GM21390 (cell line): ENCODE data around the gene CD38.
A peak's percentile ranks its signal among the peaks of the same experiment; 100 is the strongest.

Experiments used
- ATAC-seq: cut with Tn5 transposase; IDR thresholded peaks from one replicate; pipeline ENCODE4 v1.9.1; 2021; ENCODE audit not compliant: unreplicated experiment

CD38 gene

DNA sequence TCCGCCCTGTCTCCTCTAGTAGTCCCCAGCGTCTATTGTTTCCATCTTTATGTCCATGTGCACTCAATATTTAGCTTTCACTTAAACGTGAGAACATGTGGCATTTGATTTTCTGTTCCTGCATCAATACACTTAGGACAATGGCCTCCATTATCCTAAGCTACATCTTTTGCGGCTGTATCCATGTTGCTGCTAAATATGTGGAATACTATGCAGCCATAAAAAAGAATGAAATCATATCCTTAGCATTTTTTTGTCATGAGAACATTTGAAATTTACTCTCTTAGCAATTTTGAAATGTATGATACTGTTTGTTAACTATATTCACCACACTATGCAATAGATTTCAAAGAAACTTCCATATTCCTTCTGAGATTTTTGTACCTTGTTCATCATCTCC, 19.8 kb upstream of the CD38 start:
- no peak for ATAC-seq

- ATAC-seq, result peak; percentile 60
These were observed 15.7 kb upstream of the CD38 start for GRCh38 chr4:15762460-15762859.

GRCh38 chr4:15765391-15765790, 12.7 kb upstream of the CD38 start:
- no peak for ATAC-seq

- ATAC-seq, result peak; percentile 72
These were observed 12.0 kb upstream of the CD38 start for GRCh38 chr4:15765910-15766697.

GRCh38 chr4:15766821-15767220, 11.3 kb upstream of the CD38 start:
- ATAC-seq, result no peak

- ATAC-seq, result no peak
These were observed 8.9 kb upstream of the CD38 start for GRCh38 chr4:15769202-15769601.

DNA sequence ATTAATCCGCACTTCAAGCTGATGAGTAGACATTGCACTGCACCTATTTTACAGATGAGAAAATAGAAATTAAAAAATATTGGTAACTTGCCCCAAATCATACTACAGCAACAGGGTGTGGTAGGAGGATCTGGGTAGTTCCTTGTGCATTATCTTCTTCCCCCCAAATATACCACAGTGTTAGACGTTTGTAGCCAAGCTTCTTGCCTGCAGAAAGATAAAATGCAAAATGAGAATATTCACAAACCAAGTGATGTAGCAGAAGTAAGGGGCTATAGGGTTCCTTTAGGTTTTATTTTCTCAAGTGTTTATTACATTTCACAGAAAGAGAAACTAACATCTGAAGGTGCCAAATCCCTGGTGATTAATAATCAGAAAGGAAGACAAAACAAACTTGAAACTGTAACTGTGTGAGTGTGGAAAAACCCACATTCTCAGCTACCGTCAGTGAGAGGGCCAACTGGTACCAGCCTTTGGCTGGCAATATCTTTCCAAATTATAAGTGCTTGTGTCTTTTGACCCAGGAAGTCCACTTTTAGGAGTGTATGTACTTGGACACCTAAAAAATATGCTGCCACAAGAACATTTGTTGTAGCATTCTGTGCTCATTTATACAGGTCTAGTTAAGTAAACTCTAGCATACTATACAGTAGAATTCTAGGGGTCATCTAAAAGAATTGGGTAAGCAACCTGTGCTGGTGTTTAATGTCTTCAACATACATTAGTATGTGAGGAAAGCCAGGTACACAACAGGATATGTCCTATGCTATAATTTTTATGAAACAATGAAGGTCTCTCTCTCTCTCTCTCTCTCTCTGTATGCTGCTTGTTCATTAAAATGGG, 6.7 kb upstream of the CD38 start:
- ATAC-seq, result peak; percentile 71

DNA sequence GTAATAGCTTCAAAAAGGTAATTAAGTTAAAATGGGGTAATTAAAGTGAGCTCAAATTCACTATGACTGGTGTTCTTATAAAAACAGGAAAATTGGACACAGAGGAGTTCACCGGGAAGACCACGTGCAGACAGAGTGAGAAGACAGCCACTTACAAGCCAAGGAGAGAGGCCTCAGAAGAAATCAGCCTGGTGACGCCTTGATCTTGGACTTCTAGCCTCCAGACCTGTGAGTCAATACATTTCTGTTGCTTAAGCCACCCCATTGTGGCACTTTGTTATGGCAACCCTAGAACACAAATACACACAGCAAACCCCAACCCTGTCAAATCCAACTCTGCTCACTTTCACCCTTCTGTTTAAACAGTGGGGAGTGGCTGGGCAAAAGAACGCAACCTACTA, 4.1 kb upstream of the CD38 start:
- no peak for ATAC-seq

DNA sequence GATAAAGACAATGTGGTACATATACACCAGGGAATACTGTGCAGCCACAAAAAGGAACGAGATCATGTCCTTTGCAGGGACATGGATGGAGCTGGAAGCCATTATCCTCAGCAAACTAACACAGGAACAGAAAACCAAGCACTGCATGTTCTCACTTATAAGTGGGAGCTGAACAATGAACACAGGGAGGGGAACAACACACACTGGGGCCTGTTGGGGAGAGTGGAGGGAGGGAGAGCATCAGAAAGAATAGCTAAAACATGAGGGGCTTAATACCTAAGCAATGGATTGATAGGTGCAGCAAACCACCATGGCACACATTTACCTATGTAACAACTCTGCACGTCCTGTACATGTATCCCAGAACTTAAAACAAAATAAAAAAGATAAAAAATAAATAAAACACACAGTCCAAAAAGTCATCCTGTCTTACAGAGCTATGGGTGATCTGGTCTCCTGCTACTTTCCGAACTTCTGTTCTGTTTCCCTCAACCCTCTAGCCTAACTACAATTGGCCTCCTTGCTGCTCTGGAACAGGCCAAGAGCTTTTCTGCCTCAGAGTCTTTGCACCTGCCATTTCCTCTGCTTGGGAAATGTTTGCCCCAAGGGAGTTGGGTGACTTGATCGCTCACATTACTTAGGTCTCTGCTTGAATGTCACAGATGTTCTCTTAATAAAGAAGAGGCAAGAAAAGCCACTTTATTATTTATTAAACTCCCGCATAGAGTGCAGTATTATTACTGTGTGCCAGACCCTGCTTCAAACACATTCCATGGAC, 1.1 kb upstream of the CD38 start:
- no peak for ATAC-seq

GRCh38 chr4:15777697-15778288, 335 bp upstream of the CD38 start:
- no peak for ATAC-seq

DNA sequence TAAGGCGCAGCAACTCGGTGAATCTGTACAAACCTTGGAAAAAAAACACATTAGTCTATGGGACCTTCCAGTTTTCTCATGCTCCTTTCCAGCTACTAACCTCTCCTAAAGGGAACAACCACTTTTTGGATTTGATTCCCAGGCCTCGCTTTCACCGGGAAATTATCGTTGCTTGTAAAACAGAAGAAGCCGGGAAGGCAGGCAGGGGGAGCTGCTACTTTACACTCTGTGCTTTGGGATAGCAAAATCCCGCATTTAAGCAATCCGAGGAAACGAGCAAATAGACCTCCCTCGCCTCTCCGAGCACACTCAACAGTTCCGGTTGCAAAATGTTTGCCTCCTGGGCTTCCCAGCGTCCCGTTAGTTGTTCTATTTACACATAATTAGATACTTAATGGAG, 1.2 kb downstream of the CD38 start:
- no peak for ATAC-seq

DNA sequence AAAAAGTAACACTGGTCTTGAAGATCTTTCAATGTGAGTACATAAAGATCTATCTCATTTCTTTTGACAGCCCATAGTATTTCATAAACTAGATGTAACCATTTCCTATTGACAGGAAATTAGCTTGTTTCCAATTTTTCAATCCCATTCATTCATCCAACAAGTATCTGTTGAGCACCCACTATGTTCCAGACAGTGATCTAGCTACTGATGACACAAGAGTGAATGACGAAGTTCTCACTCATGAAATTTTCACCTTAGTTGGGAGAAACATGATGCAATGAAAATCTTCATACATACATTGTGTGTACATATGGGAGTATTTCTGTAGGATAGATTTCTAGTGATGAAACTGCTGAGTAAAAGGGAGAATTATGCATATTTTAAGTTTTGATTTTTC, 1.7 kb downstream of the CD38 start:
- ATAC-seq, result no peak

GRCh38 chr4:15781427-15782095, 3.4 kb downstream of the CD38 start:
- ATAC-seq, result peak; percentile 20

DNA sequence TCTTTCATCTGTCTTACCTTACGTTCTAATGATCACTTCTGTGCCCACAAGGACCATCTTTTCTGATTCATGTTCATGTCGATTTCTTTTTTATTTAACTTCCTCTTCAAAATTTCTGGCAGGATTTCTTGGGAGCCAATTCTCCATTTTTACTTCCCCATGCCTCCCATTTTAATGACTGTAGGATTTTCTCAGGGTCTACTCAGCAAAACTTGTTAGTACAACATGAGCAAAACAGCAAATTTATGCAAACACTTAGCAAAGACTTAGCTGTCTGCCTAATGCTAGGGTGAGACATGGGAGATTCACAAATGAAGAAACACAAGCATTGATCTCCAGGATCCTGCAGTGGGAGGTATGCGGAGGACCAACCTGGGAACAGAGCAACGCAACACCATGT, 5.5 kb downstream of the CD38 start:
- ATAC-seq, result no peak

DNA sequence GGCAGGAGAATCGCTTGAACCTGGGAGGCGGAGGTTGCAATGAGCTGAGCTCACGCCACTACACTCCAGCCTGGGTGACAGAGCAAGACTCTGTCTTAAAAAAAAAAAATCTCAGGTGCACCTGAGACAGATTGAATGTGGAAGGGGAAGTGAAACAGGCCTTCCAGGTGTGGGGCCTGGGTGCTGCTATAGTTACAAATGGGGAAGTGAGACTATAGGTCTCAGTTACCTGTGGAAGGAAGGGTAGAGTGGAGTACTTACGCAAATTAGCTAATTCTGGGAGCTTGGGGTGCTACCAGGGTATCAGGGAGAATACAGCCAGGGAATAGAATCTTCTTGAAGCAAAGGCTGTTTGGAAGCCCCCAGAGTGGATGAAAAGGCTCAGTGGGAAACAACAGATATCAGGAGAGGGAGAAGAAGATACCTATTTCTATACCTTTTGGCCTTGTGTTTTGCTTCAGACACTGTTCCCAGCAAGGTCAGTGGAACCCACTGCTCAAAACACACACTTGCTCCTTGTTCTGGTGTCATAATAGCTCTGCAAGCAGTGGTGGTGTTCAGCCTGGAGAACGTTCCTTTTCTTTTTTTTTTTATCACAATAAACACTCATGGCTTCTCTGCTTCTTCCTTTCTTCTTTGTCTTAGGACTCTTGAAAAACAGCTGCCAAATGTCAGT, 7.0 kb downstream of the CD38 start:
- ATAC-seq, result peak; percentile 87

GRCh38 chr4:15786743-15787142, 8.6 kb downstream of the CD38 start:
- ATAC-seq, result no peak

DNA sequence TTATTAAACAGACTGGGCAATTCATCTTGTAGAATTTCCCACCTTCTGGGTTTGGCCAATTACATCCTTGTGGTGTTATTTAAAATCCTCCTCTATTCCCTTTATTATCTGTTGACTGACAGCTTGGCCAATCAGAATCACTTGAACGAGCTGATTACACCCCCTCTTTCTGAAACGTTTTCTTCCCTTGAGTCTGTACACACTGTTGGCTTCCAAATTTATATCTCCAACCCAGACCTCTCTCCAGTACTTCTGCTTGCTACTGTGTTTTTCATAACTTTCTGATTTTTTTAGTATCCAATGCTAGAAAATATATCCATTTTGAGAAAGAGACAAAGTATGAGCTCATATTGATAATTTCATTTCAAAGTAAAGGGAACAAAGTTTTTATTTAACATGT, 14.8 kb downstream of the CD38 start:
- no peak for ATAC-seq

GRCh38 chr4:15793506-15794363, 15.6 kb downstream of the CD38 start:
- no peak for ATAC-seq

DNA sequence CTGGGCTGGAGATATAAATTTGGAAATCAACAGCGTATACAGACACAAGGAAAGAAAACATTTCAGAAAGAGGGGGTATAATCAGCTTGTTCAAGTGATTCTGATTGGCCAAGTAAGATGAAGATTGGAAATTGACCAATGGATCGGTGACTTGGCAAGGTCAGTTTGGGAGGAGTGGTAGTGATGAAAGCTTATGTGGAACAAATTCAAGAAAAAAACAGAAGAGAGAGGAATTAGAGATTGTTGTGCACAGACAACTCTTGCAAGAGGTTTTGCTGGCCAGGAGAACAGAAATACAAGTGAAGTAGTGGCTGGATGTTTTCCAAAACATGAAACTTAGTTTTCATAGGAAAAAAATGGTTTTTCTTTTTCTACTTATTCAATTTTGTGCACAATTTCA, 16.3 kb downstream of the CD38 start:
- no peak for ATAC-seq
